Stimulated activated effector memory CD8-positive, alpha-beta T cell treated with anti-CD3 and anti-CD28 coated beads, Interleukin-12 subunit alpha, Interleukin-12 subunit beta, amount 100 ng/mL, for 72 hours (primary cell): ENCODE results near the gene SNAP29.

Experiments
- ATAC-seq: fragments of 150-1000 bp; cut with Tn5 transposase; 2 replicates; pipeline ENCODE4 v1.10.0; 2021
- DNase-seq, 2 donors: peaks; one replicate each; pipeline ENCODE4 v3.0.0; 2021 to 2022; ENCODE audit warnings: low spot score in 2 of 2
- H3K27ac Mint-ChIP-seq: one replicate; pipeline ENCODE4 v1.8.0; 2022; ENCODE audit warnings: mild to moderate bottlenecking, mixed read lengths
- H3K36me3 Mint-ChIP-seq: one replicate; pipeline ENCODE4 v1.8.0; 2022; ENCODE audit warnings: mild to moderate bottlenecking, mixed read lengths
- H3K4me1 Mint-ChIP-seq: one replicate; pipeline ENCODE4 v1.8.0; 2022; ENCODE audit warnings: mixed read lengths
- H3K4me3 Mint-ChIP-seq: one replicate; pipeline ENCODE4 v1.8.0; 2022; ENCODE audit warnings: mild to moderate bottlenecking, mixed read lengths
- H3K9me3 Mint-ChIP-seq: one replicate; pipeline ENCODE4 v1.8.0; 2022; ENCODE audit warnings: mixed read lengths

SNAP29 gene

GRCh38 chr22:20847318-20847822, 11.4 kb upstream of the SNAP29 start:
- H3K9me3 Mint-ChIP-seq = no peaks in the 10 kb centered on the region
- DNase-seq (no peak), ATAC-seq (no peak)
- H3K36me3 Mint-ChIP-seq = no peaks in the 10 kb centered on the region
- no peak overlapping the region for H3K27ac Mint-ChIP-seq
- H3K4me1 Mint-ChIP-seq = peaks cover 19% of the 10 kb centered on the region
- no peak overlapping the region for H3K4me3 Mint-ChIP-seq

DNA sequence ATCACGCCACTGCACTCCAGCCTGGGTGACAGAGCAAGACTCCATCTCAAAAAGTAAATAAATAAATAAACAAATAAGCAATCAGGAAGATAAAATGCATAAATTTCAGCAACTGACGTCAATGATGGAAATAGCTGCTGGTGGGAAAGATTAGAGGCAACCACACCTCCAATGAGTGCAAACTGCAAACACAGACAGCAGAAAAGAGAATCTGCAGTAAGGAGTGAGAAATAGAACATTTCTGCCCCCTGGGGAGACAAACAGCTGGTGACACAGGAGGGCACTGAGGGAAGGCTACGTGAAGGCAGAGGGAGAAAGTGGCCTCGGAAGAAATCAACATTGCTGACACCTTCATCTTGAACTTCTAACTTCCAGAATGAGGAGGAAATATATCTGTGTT, 6.7 kb upstream of the SNAP29 start:
- no peak for DNase-seq
- Mint-ChIP-seq H3K4me3 (no peak overlapping the region), H3K36me3 (no peaks in the 10 kb centered on the region), H3K9me3 (no peaks in the 10 kb centered on the region), H3K4me1 (peaks cover 33% of the 10 kb centered on the region), H3K27ac (no peak overlapping the region)
- no peak for ATAC-seq

- no peak for ATAC-seq
- no peak overlapping the region for H3K4me3 Mint-ChIP-seq
- no peak for DNase-seq
- H3K4me1 Mint-ChIP-seq = peaks cover 37% of the 10 kb centered on the region
- H3K27ac Mint-ChIP-seq = peak overlapping the region; percentile 3
- no peaks in the 10 kb centered on the region for H3K9me3 Mint-ChIP-seq
- no peaks in the 10 kb centered on the region for H3K36me3 Mint-ChIP-seq
These were observed 6.3 kb upstream of the SNAP29 start for GRCh38 chr22:20852503-20852902.

DNA sequence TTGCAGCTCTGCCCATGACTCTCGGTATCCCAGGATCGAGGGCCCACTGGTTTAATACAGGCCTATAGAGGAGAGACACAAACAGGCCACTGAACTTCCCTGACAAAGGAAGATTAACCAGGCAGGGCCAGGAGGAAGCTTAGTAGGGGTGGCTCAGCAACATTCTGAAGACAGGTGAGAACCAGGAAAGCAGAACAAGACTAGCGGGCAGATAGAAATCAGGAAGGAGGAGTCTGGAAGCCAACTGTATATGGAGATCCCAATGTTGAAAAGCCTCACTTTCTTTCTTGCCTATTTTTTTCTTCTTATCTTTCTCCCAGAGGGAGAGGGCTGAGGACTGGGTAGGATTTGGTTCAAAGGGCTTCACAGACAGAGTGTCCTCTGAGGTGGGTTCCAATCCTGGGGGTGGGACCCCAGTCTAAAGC, 5.6 kb upstream of the SNAP29 start:
- DNase-seq (no peak), ATAC-seq (no peak)
- Mint-ChIP-seq H3K27ac (peak overlapping the region; percentile 3), H3K36me3 (peaks cover 7% of the 10 kb centered on the region), H3K9me3 (no peaks in the 10 kb centered on the region), H3K4me3 (no peak overlapping the region), H3K4me1 (peaks cover 44% of the 10 kb centered on the region)

- H3K27ac Mint-ChIP-seq = peak overlapping the region; percentile 91
- no peaks in the 10 kb centered on the region for H3K9me3 Mint-ChIP-seq
- H3K4me3 Mint-ChIP-seq = peak overlapping the region; percentile 92
- ATAC-seq = no peak
- H3K4me1 Mint-ChIP-seq = peaks cover 60% of the 10 kb centered on the region
- DNase-seq = no peak
- H3K36me3 Mint-ChIP-seq = peaks cover 43% of the 10 kb centered on the region
These were observed 1.6 kb upstream of the SNAP29 start for GRCh38 chr22:20857247-20857643.

DNA sequence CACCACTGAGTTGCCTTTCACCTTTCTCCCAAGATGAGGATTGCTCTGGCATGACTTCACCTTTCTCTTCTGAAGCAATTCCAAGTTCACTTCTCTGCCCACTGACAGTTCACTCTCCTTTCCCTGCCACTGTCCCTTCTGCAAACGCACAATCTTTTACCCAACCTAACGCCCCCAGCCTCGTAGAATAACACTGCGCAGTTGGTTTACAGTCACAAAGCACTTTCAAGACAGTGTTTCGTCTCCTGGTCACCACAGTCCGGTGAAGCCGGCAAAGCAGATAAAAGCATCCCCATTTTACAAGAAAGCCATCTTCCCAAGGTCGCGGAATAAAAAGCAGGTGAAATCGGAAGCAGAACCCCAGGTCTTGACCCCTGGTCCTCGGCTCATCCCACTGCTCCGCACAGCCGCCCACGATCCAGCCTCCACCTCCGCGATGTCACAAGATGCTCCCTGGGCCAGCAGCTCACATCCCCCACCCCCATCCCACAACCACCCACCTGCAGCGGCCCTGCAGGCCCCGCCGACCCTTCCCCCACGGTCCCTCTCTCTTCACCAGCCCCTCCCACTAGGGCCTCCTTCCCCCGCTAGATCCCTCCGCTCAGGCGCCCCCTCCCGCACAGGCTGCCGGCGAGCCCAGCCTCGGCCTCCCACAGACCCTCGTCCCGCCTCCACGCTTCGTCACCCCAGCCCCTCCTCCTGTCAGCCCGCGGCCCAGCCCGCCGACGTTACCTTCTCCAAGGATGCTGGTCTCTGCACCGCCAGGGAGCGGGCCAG, 781 bp upstream of the SNAP29 start:
- Mint-ChIP-seq H3K4me3 (peak overlapping the region; percentile 92), H3K9me3 (no peaks in the 10 kb centered on the region), H3K36me3 (peaks cover 48% of the 10 kb centered on the region), H3K4me1 (peaks cover 57% of the 10 kb centered on the region), H3K27ac (peak overlapping the region; percentile 91)
- DNase-seq (peak; percentile 64 to 93), ATAC-seq (peak; percentile 76)

DNA sequence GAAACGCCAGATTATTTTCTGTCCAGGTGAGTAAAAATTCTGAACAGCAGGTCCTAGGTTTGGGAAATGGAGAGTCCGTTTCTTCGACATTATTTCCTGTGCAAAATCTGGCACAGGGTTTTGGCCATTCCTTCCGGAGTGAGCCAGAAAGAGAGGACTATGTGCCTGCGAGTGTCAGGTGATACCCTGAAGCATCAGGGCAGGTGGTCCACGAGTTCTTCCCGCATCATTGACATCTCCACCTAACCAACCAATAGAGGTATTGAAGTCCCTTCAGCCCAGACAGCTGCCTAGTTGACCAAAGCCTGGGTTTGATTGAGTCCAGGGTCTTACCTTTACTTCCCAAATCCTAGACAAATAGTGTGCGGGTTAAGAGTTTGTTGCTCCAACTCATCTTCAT, 808 bp downstream of the SNAP29 start:
- Mint-ChIP-seq H3K9me3 (no peaks in the 10 kb centered on the region), H3K4me1 (peaks cover 57% of the 10 kb centered on the region), H3K27ac (peak overlapping the region; percentile 91), H3K4me3 (peak overlapping the region; percentile 92), H3K36me3 (peaks cover 56% of the 10 kb centered on the region)
- ATAC-seq (no peak), DNase-seq (no peak)

- ATAC-seq = no peak
- Mint-ChIP-seq H3K4me3 (no peak overlapping the region), H3K36me3 (peaks cover 63% of the 10 kb centered on the region), H3K4me1 (peaks cover 60% of the 10 kb centered on the region), H3K9me3 (no peaks in the 10 kb centered on the region), H3K27ac (peak overlapping the region; percentile 48)
- DNase-seq = no peak
These were observed 3.7 kb downstream of the SNAP29 start for GRCh38 chr22:20862540-20862939.

GRCh38 chr22:20863366-20863765, 4.6 kb downstream of the SNAP29 start:
- Mint-ChIP-seq H3K36me3 (peaks cover 56% of the 10 kb centered on the region), H3K4me3 (no peak overlapping the region), H3K4me1 (peaks cover 56% of the 10 kb centered on the region), H3K9me3 (no peaks in the 10 kb centered on the region), H3K27ac (no peak overlapping the region)
- ATAC-seq (no peak), DNase-seq (no peak)

GRCh38 chr22:20864186-20864908, 5.5 kb downstream of the SNAP29 start:
- Mint-ChIP-seq H3K4me1 (peaks cover 66% of the 10 kb centered on the region), H3K27ac (peak overlapping the region; percentile 68)

DNA sequence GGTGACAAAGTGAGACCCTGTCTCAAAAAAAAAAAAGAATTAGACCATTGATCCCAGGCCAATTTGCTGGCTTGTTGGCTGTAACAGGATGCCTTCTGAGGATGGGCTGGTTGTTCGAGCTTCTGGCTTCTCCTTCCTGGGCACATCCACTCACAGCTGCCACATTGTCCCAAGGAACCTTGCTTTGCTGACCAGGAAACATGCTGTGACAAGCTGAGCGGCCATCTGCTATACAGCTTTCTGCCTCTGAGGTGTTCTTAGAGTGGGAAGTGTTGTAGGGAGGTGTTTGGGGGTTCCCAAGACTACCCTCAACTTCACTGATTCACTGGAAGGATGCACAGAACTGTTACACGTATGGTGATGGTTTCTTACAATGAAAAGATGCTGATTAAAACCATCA, 6.5 kb downstream of the SNAP29 start:
- DNase-seq (no peak), ATAC-seq (no peak)
- Mint-ChIP-seq H3K36me3 (peaks cover 53% of the 10 kb centered on the region), H3K27ac (peak overlapping the region; percentile 86), H3K4me3 (no peak overlapping the region), H3K9me3 (no peaks in the 10 kb centered on the region), H3K4me1 (peaks cover 60% of the 10 kb centered on the region)

More at GRCh38 chr22:20864186-20864908, 5.5 kb downstream of the SNAP29 start:
- H3K9me3 Mint-ChIP-seq = no peaks in the 10 kb centered on the region
- DNase-seq (no peak), ATAC-seq (no peak)
- H3K36me3 Mint-ChIP-seq = peaks cover 60% of the 10 kb centered on the region
- no peak overlapping the region for H3K4me3 Mint-ChIP-seq

- peaks cover 56% of the 10 kb centered on the region for H3K4me1 Mint-ChIP-seq
- H3K4me3 Mint-ChIP-seq = no peak overlapping the region
- H3K9me3 Mint-ChIP-seq = no peaks in the 10 kb centered on the region
- peak overlapping the region; percentile 86 for H3K27ac Mint-ChIP-seq
- no peak for ATAC-seq
- peaks cover 53% of the 10 kb centered on the region for H3K36me3 Mint-ChIP-seq
- no peak for DNase-seq
These were observed 7.2 kb downstream of the SNAP29 start for GRCh38 chr22:20865875-20866445.

GRCh38 chr22:20866736-20867135, 7.9 kb downstream of the SNAP29 start:
- Mint-ChIP-seq H3K36me3 (peaks cover 53% of the 10 kb centered on the region), H3K4me3 (peak overlapping the region; percentile 54), H3K4me1 (peaks cover 54% of the 10 kb centered on the region), H3K9me3 (no peaks in the 10 kb centered on the region), H3K27ac (peak overlapping the region; percentile 86)
- DNase-seq = no peak
- peak; percentile 36 for ATAC-seq

- ATAC-seq = peak; percentile 72
- H3K9me3 Mint-ChIP-seq = no peaks in the 10 kb centered on the region
- peak overlapping the region; percentile 54 for H3K4me3 Mint-ChIP-seq
- no peak for DNase-seq
- peak overlapping the region; percentile 86 for H3K27ac Mint-ChIP-seq
- H3K36me3 Mint-ChIP-seq = peaks cover 53% of the 10 kb centered on the region
- H3K4me1 Mint-ChIP-seq = peaks cover 47% of the 10 kb centered on the region
These were observed 8.6 kb downstream of the SNAP29 start for GRCh38 chr22:20867179-20868024.
